Measurements from ENCODE around the gene ALPL.
A peak's percentile ranks its signal among the peaks of the same experiment; 100 is the strongest.

Gene ALPL

DNA sequence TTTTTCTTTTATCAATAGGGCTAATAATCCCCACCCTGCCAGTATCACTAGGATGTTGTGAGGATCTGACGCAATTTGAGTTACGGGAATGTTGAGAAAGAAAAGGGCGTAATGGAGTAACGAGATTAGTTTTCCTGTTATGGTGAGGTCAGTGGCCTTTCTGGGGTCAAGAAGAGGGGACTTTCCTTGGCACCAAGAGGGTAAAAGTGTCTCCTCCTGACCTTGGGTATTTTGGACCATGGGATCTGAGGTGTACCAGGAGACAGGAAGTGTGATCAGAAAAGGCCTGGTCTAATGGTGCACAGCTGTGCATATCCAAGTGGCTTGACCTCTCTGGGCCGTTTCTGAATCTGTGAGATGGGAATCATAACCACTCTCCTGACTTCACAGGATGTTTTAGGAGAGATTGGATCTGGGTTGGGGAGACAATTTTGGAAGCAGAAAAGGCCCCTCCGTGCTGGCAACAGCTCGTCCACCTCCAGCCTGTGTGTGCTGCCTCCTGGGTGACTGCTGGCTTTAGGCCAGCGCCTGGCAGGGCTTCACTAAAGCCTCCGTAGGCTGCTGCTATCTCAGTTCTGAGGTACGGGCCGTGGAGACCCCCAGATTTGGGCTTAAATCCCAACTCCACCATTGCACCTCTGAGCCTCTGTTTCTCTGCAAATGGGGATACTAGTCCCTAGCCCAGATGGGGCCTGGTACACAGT lies 37.1 kb downstream of the ALPL start:
- Histone ChIP-seq H3K18ac (ENCODE audit: low read length) (no peak overlapping the region), H3K4ac (ENCODE audit: low read depth, low read length) (no peak overlapping the region), H3K4me3 (ENCODE audit: low read depth, low read length) (no peak overlapping the region), H2BK120ac (ENCODE audit: insufficient read depth, low read length, poor library complexity) (no peak overlapping the region), H3K4me1 (ENCODE audit: control insufficient read depth in 1 of 2, insufficient read depth in 2 of 2, low read length in 2 of 2) (peaks cover 9 to 10% of the 10 kb centered on the region in 2 experiments), H2AFZ (ENCODE audit: insufficient read depth, low read length, poor library complexity) (no peak overlapping the region), H2BK12ac (ENCODE audit: low read length) (no peak overlapping the region), H3K27me3 (ENCODE audit: insufficient read depth, low read length) (no peaks in the 10 kb centered on the region), H3K23ac (ENCODE audit: low read length) (no peak overlapping the region), H4K8ac (ENCODE audit: low read depth, low read length) (no peak overlapping the region), H3K4me2 (ENCODE audit: low read length) (no peak overlapping the region), H4K91ac (ENCODE audit: low read depth, low read length) (no peak overlapping the region), H3K9me3 (ENCODE audit: insufficient read depth, low read depth, low read length) (no peaks in the 10 kb centered on the region), H3K9ac (ENCODE audit: low read length) (no peak overlapping the region), H3K14ac (ENCODE audit: low read length) (no peak overlapping the region), H3K36me3 (ENCODE audit: control insufficient read depth in 1 of 2, insufficient read depth in 2 of 2, low read length in 2 of 2) (no peaks in the 10 kb centered on the region), H3K79me2 (ENCODE audit: control insufficient read depth, insufficient read depth, low read length, poor library complexity) (no peaks in the 10 kb centered on the region), H4K12ac (ENCODE audit: low read depth, low read length) (no peak overlapping the region), H2BK5ac (ENCODE audit: low read depth, low read length, poor library complexity) (no peak overlapping the region), H3K27ac (ENCODE audit: low read depth, low read length) (no peak overlapping the region), H3K79me1 (ENCODE audit: low read length) (no peaks in the 10 kb centered on the region), H2AK5ac (ENCODE audit: low read length) (no peak overlapping the region)
- peak in 1 of 2 donors; percentile 27 for DNase-seq
- 100% methylated on average over 4 of the region's 11 CpGs for WGBS (ENCODE audit: extremely low coverage, insufficient coverage, insufficient read length)

GRCh38 chr1:21547876-21548275 lies 38.7 kb downstream of the ALPL start:
- no peak overlapping the region for H2BK5ac ChIP-seq (ENCODE audit: low read depth, low read length, poor library complexity)

GRCh38 chr1:21550097-21550496 lies 40.9 kb downstream of the ALPL start:
- H3K79me2 ChIP-seq (ENCODE audit: control insufficient read depth, insufficient read depth, low read length, poor library complexity) = no peaks in the 10 kb centered on the region
- H3K4me1 ChIP-seq (ENCODE audit: control insufficient read depth in 1 of 2, insufficient read depth in 2 of 2, low read length in 2 of 2) = no peaks in the 10 kb centered on the region
- no peak overlapping the region for H2AFZ ChIP-seq (ENCODE audit: insufficient read depth, low read length, poor library complexity)
- H2AK5ac ChIP-seq (ENCODE audit: low read length) = no peak overlapping the region
- no peak for DNase-seq
- H3K18ac ChIP-seq (ENCODE audit: low read length) = no peak overlapping the region
- no peak overlapping the region for H2BK5ac ChIP-seq (ENCODE audit: low read depth, low read length, poor library complexity)
- H3K14ac ChIP-seq (ENCODE audit: low read length) = no peak overlapping the region
- H3K36me3 ChIP-seq (ENCODE audit: control insufficient read depth in 1 of 2, insufficient read depth in 2 of 2, low read length in 2 of 2) = no peaks in the 10 kb centered on the region
- no peaks in the 10 kb centered on the region for H3K79me1 ChIP-seq (ENCODE audit: low read length)
- no peak overlapping the region for H3K23ac ChIP-seq (ENCODE audit: low read length)
- no peak overlapping the region for H3K4me3 ChIP-seq (ENCODE audit: low read depth, low read length)
- H3K9me3 ChIP-seq (ENCODE audit: insufficient read depth, low read depth, low read length) = no peaks in the 10 kb centered on the region
- H4K91ac ChIP-seq (ENCODE audit: low read depth, low read length) = no peak overlapping the region
- H3K27ac ChIP-seq (ENCODE audit: low read depth, low read length) = no peak overlapping the region
- H2BK120ac ChIP-seq (ENCODE audit: insufficient read depth, low read length, poor library complexity) = no peak overlapping the region
- H3K4ac ChIP-seq (ENCODE audit: low read depth, low read length) = no peak overlapping the region
- H3K9ac ChIP-seq (ENCODE audit: low read length) = no peak overlapping the region
- no peak overlapping the region for H3K4me2 ChIP-seq (ENCODE audit: low read length)
- no peaks in the 10 kb centered on the region for H3K27me3 ChIP-seq (ENCODE audit: insufficient read depth, low read length)
- H2BK12ac ChIP-seq (ENCODE audit: low read length) = no peak overlapping the region
- WGBS (ENCODE audit: extremely low coverage, insufficient coverage, insufficient read length) = no CpG with 5 or more reads among the region's 5 CpGs
- no peak overlapping the region for H4K12ac ChIP-seq (ENCODE audit: low read depth, low read length)
- no peak overlapping the region for H4K8ac ChIP-seq (ENCODE audit: low read depth, low read length)

More at GRCh38 chr1:21547876-21548275, 38.7 kb downstream of the ALPL start:
- DNase-seq = no peak
- Histone ChIP-seq H3K9me3 (ENCODE audit: insufficient read depth, low read depth, low read length) (no peaks in the 10 kb centered on the region), H3K4me2 (ENCODE audit: low read length) (no peak overlapping the region), H3K4ac (ENCODE audit: low read depth, low read length) (no peak overlapping the region), H3K9ac (ENCODE audit: low read length) (no peak overlapping the region), H3K79me1 (ENCODE audit: low read length) (no peaks in the 10 kb centered on the region), H3K18ac (ENCODE audit: low read length) (no peak overlapping the region), H3K4me3 (ENCODE audit: low read depth, low read length) (no peak overlapping the region), H4K12ac (ENCODE audit: low read depth, low read length) (no peak overlapping the region), H3K27me3 (ENCODE audit: insufficient read depth, low read length) (no peaks in the 10 kb centered on the region), H3K14ac (ENCODE audit: low read length) (no peak overlapping the region), H3K79me2 (ENCODE audit: control insufficient read depth, insufficient read depth, low read length, poor library complexity) (no peaks in the 10 kb centered on the region), H2BK12ac (ENCODE audit: low read length) (no peak overlapping the region), H3K27ac (ENCODE audit: low read depth, low read length) (no peak overlapping the region), H4K91ac (ENCODE audit: low read depth, low read length) (no peak overlapping the region), H4K8ac (ENCODE audit: low read depth, low read length) (no peak overlapping the region), H3K4me1 (ENCODE audit: control insufficient read depth in 1 of 2, insufficient read depth in 2 of 2, low read length in 2 of 2) (peaks cover 5 to 6% of the 10 kb centered on the region in 2 experiments), H3K36me3 (ENCODE audit: control insufficient read depth in 1 of 2, insufficient read depth in 2 of 2, low read length in 2 of 2) (no peaks in the 10 kb centered on the region), H2AFZ (ENCODE audit: insufficient read depth, low read length, poor library complexity) (no peak overlapping the region), H2AK5ac (ENCODE audit: low read length) (no peak overlapping the region), H2BK120ac (ENCODE audit: insufficient read depth, low read length, poor library complexity) (no peak overlapping the region), H3K23ac (ENCODE audit: low read length) (no peak overlapping the region)
- WGBS (ENCODE audit: extremely low coverage, insufficient coverage, insufficient read length) = no CpG with 5 or more reads among the region's 11 CpGs

DNA sequence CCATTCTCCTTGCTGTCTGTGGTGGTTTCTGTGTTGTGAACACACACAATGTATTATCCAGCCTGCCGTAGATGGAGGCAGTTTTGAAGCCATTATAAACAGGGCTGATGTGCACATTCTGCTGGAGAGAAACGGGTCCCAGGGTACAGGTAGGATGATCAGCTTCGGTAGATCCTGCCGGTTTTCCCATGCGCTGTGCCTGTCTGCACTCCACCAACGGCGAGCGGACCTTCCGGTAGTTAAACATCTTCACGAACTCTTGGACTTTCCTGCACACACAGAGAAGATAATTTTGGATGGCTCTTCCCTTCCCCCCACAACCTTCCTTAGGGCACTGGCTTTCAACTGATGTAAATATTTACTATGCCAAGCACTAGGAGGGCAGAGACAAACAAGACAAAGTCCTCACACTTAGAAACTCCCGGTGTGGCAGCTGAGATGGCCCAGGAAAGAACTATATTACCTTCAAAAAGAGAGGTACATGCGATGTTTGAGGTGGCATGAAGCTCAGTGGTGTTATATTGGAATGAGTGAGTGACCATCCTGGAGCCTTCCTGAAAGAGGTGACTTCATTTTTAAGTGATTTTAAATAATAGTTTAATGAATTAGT lies 41.7 kb downstream of the ALPL start:
- Histone ChIP-seq H3K9ac (ENCODE audit: low read length) (no peak overlapping the region), H3K9me3 (ENCODE audit: insufficient read depth, low read depth, low read length) (no peaks in the 10 kb centered on the region), H3K23ac (ENCODE audit: low read length) (no peak overlapping the region), H4K8ac (ENCODE audit: low read depth, low read length) (no peak overlapping the region), H3K4me3 (ENCODE audit: low read depth, low read length) (no peak overlapping the region), H3K27me3 (ENCODE audit: insufficient read depth, low read length) (no peaks in the 10 kb centered on the region), H2AFZ (ENCODE audit: insufficient read depth, low read length, poor library complexity) (no peak overlapping the region), H2BK120ac (ENCODE audit: insufficient read depth, low read length, poor library complexity) (no peak overlapping the region), H3K4ac (ENCODE audit: low read depth, low read length) (no peak overlapping the region), H3K18ac (ENCODE audit: low read length) (no peak overlapping the region), H2BK5ac (ENCODE audit: low read depth, low read length, poor library complexity) (no peak overlapping the region), H2BK12ac (ENCODE audit: low read length) (no peak overlapping the region), H3K4me2 (ENCODE audit: low read length) (no peak overlapping the region), H3K79me2 (ENCODE audit: control insufficient read depth, insufficient read depth, low read length, poor library complexity) (no peaks in the 10 kb centered on the region), H3K36me3 (ENCODE audit: control insufficient read depth in 1 of 2, insufficient read depth in 2 of 2, low read length in 2 of 2) (no peaks in the 10 kb centered on the region), H3K27ac (ENCODE audit: low read depth, low read length) (no peak overlapping the region), H3K14ac (ENCODE audit: low read length) (no peak overlapping the region), H3K4me1 (ENCODE audit: control insufficient read depth in 1 of 2, insufficient read depth in 2 of 2, low read length in 2 of 2) (no peaks in the 10 kb centered on the region), H4K91ac (ENCODE audit: low read depth, low read length) (no peak overlapping the region), H4K12ac (ENCODE audit: low read depth, low read length) (no peak overlapping the region), H2AK5ac (ENCODE audit: low read length) (no peak overlapping the region), H3K79me1 (ENCODE audit: low read length) (no peaks in the 10 kb centered on the region)
- WGBS (ENCODE audit: extremely low coverage, insufficient coverage, insufficient read length) = no CpG with 5 or more reads among the region's 12 CpGs
- DNase-seq = no peak
